Femur (tissue), 1 donor: ENCODE measurements around the gene EFNA1.

Experiments used
- DNase-seq: peaks from one replicate; pipeline ENCODE4 v3.0.0-alpha.2; 2017

Gene EFNA1, protein sequence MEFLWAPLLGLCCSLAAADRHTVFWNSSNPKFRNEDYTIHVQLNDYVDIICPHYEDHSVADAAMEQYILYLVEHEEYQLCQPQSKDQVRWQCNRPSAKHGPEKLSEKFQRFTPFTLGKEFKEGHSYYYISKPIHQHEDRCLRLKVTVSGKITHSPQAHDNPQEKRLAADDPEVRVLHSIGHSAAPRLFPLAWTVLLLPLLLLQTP

DNA sequence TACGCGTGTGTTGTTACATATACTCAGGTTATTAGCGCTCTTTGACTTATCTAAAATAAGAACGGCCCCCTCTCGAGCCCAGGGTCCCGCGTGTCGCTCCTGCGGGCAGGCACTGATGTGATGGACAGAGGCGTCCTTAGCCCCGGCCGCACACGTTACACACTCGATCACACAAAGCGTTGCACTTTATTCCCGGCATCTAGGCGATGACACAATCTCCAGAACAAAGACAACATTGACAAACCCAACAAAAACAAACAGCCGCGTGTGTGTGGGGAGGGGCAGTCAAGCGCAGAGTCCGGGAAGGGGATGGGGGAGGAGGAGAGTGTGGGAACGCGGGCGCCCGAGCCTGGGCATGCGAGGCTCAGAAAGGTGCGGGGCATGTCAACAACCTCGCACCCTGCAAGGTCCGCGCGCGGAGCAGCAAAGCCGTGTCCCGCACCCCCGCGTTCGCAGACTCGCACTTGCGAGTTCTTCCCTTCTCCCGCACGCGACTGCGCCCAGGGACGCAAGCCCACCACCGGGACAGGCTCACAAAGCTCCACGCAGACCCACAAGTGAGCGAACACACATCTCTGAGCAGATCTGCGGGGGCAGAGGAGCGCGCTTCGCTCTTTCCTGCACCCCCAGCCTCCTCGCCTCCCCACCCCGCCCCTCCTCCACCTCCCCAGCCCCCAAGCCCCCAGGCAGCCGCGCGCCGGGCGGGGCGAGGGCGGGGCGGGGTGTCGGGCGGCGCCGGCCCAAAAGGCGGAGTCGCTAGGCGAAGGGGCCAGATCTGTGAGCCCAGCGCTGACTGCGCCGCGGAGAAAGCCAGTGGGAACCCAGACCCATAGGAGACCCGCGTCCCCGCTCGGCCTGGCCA lies at the start of gene EFNA1:
Gene EFNA1, plus strand, starts transcription at position 772 of the 862 bp plus-strand sequence. CDS start 102 bp downstream, outside the sequence.
- DNase-seq, result peak; percentile 70

DNA sequence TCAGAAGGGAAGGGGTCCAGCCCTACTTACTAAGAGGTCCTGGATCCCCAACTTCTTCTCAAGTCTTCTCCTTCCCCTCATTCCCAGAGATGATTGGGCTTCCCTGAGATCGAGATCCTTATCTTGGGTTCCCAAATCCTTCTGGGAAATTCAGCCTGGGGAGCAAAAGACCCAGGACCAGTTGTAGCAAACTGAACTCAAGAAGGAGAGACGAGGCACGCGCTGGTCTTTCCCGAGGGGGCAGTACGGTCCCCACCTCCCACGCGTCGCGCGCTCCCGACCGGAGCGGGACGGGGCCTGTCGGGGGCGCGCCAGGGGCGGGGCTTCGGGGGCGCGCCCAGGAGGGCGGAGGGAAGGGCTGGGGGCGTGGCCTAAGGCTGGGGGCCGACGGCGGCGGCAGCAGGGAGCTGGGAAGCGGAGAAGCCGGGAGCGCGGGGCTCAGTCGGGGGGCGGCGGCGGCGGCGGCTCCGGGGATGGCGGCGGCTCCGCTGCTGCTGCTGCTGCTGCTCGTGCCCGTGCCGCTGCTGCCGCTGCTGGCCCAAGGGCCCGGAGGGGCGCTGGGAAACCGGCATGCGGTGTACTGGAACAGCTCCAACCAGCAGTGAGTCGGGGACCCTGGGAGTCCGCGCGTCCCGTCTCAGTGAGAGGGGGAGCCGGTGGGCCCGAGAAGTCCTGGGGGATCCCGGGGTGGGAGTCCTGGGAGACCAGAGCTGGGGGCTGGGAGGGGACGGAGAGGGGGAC lies 49.0 kb upstream of the EFNA1 start, which contains the start of gene EFNA3:
Gene EFNA3, plus strand, starts transcription at position 369 of the 741 bp plus-strand sequence. Its CDS starts 105 bp downstream, at position 474.
- DNase-seq, result peak; percentile 85

DNA sequence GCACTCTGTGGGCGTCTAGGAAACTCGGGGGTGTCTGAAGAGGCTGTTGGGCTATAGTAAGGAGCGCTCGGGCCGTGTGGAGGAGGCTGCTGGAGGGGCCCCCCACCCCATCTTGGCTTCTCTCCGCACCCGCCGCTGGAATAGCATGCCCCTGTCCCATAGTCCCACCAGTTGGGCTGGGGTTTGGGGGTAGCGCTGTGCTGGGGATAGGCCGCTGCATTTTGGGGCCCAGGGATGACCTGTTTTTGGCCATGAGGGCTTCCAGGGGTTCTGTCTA lies 48.5 kb upstream of the EFNA1 start:
- DNase-seq, result no peak

DNA sequence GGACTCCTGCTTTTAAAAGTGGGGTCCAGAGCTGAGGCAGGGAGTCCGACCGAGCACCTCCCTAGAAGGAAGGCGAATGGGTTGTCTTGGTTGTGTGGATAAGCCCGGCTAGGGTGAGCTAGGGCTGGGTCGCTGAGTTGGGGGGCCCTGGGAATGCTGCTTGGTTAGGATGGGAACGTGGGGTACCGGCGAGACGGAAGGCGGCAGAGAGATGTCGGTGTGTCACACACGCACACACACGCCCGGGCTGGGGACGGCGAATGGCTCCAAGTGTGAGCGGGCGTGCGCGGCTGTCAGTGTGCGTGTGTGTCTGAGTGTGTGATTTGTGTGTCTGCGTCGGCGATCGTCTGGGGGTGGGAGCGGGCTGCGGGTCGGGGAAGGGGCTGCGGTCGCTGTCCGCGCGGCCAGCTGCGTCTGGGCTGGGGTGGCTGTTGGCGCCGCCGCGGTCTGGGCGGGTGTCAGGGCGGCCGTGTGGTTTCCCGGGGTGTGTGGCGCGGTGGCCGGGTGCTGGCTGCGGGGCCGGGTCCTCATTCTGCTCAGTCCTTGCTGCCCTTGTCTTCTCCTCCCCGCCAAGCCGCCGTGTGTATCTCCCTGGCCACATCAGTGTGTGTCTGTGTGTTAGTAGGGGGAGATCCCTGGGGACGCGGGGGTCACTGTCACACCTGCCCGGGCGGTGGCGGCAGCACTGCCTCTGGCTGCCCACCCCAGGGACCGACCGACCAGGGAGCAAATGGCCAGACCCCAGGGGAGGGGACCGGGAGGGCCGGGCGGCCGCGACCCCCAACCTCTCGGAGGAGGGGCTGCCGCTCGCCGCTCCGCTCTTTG lies 48.0 kb upstream of the EFNA1 start:
- DNase-seq, result no peak

DNA sequence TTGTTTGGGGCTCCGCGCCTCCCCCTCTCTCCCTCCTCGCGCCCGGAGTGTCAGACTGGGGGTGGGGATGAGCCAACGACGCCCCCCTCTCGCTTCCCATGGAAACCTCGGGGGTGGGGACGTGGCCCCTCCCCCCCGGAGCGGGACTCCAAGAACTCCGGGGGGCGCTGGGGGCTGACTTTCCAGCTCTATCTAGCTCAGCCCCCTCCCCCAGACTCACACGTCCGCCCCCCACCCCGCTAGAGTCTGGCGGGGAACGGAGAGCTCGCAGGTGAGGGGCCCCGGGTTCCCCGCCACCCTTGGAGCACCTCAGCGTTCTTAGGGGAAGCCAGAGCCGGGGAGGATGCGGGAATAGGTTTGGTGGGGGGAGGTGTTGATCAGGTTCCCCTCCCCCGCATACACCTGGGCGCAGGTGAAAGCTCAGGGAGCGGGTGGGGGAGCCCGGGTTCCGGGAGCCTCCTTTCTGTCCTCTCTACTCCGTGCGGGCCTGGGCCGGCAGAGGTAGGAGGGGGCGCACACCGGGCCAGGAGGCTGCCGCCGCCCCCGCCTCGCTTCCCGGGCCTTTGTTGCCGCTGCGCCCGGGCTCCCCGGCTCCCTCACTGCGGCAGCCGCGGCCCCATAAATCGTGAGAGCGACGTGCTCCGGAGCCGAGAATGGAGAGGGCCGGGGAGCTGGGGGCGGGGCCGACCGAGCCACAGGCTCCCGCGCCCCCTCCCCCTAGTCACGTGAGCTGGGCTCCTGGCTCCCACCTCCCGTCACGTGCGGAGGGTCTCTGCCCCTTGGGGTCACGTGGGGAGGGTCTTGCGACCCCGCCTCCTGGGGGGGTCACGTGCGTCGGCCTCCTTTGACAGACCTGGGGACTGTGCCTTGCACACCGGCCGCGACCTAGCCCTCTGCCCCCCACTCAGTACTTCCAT lies 47.1 kb upstream of the EFNA1 start:
- peak; percentile 51 for DNase-seq

DNA sequence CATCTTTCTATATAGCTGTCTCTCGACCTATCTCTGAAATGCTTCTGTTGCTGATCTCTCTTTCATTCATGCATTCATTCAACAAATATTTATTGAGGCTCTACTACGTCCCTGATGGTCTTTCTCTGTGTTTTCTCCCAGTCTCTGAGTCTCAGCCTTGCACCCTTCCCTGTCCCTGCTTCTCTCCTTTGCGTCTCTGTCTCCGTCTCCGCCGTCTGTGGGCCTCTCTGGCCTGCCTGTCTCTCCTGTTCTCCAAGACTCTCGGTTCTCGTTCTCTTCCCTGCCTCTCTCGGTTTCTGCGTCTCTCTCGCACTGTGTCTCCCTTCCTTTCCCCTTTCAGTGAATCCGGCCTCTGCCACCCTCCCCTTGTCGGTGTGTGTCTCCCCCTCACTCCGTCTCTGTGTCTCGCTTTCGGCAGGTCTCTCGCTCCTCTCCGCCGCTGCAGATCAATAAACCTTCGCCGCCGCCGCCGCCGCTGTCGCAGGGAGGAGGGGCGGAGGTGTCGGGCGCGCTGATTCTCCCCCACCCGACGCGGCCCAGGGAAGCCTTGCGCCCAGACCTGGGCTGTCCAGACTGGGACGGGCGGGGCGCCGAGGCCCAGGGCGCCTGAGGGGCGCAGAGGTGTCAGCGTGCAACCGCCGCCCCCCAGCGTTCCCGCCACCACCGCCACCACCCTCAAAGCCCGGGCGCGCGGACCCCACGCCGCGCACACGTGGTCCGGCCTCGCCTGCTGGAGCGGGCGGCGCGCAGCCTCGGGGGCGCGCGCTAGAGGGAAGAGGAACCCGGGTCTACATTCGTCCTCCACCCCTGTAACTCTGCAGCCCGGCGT lies 46.0 kb upstream of the EFNA1 start:
- DNase-seq, result no peak

DNA sequence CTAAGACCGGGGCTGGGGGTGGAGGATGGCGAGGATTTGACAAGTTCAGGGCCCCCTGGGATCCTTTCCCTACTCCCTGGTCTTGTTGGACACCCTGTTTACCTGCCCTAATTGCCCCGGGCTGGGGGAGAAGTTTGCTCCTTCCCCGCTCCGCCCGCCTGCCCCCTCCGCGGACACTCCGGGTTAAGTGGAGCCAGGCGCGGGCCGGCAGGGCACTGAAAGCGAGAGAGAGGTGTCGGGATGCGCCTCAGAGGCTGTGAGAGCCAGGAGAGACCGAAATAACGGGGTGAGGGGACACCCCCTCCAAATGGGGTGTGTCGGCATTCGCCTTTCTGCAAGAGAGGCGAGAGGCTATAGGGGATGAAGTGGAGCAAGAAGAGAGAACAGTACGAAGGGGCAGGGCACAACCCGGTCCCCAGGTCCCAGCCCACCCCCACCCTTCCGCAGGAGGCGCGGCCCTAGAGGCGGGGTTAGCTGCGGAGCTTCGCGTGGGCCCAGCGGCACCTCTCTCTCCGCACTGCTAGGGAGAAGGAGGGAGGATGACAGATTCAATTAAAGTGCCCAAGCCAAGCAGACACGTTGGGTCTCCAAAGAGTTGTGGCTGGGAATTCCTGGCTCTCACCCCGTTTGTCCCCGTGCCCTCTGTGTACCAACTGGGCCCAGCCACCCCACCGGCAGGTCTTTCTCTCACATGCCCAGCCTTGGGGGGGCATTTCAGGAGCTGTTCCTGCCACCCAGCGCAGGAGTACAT lies 45.2 kb upstream of the EFNA1 start:
- DNase-seq, result no peak

DNA sequence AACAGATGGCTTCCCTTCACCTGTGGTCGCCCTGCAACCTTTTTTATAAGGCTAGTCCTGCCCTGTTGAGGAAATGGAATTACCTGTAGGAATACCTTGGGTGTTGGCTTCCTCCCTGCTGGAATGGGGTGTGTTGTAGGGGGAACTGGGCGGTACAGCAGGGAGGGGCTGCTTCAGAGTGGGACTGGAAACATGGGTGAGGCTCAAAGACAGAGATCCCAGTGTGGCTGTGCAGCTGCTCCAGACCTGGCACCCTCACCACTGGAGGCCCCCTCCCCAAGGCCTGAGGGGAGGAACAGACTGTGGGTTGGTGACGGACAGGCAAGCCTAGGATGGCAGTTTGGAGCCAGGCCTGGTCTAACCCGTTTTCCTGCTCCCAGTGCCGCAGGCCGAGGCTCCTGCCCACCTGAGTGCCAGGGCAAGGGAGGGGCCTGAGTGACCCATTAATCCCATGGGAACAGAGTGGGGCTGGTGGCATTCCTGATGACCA lies 44.6 kb upstream of the EFNA1 start:
- no peak for DNase-seq

DNA sequence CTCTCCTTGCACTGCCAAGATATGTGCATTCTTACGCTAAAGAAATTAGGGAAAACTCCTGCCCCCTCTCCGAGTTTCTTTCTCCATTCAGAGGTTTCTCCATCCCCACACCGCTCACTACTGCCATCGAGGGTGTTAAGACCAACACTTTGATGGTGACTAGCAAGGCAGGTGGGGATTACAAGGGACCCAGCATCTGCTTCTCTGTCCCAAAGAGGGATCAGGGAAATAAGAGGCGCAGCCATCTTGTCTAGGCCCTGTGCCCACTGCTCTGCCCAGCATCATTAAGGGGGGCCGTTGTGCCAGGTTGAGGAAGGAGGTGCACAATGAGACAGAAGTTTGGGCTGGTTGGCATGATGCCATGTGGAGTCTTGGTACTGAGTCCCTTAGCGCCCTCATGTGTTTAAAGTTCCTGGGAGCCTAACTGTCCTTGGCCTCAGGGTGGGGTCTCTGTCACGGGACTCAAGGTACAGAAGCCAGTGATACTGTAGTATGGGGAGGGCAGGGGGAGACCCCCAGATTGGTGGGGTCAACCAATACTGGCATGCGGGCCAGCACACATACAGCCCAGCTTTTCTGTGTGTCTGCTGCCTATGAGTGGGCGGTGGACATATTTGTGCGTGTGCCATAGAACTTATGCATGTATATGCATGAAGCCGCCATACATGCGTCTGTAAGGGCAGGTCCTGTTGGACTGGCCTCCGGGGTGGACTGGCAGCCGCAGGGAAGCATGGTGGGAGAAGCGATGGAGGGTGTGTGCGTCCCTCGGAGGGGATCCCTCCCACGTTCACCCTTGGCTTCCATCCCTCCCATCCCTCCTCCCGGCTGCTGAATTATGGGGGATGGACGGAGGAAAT lies 43.6 kb upstream of the EFNA1 start:
- peak; percentile 57 for DNase-seq

DNA sequence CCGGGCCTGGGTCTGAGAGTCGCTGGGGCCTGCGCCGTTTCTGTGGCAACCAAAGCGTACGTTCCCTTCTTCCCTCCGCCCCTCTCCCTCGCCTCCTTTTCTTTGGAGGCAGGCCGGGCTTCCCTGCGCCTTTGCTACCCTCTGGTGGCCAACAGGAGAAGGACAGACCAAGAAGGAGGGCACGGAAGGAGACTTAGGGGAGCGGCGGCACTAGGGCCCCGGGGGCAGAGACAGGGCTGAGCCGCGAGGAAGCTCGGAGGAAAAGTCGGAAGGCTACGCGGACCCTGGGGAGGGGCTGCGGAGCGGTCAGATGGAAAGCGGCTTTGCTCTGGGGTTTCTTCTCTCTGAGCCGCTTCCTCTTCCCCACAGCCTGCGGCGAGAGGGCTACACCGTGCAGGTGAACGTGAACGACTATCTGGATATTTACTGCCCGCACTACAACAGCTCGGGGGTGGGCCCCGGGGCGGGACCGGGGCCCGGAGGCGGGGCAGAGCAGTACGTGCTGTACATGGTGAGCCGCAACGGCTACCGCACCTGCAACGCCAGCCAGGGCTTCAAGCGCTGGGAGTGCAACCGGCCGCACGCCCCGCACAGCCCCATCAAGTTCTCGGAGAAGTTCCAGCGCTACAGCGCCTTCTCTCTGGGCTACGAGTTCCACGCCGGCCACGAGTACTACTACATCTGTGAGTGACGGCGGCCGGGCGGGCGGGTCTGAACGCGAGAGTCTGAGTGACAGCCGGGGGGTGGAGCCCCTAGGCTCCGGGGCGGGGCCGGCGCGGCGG lies 42.8 kb upstream of the EFNA1 start:
- DNase-seq, result peak; percentile 96

DNA sequence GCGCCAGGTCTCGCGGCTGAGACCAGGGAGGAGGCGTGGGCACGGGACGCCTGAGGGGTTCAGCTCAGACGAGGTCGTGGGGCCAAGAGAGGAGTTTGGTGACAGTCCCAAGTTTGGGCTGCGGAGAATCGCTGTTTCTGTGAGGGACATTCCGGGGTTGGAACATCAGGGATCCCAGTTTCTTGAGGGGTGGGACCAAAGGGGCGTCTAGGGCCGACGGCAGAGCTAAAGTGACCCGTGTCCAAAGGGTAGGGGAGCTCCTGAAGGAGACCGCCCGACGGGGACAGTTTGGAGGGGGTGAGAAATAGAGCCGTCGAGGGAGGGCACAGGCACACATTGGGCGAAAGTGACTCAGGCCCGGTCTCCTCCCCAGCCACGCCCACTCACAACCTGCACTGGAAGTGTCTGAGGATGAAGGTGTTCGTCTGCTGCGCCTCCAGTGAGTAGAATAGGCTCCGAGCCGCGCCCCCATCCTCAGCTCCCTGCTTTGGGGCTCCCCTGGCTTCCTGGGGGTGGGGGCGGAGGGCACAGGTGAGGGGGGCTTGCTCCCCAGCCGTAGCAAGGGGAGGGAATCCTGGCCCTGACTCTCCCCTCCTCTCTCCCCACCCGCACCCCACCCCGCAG lies 42.1 kb upstream of the EFNA1 start:
- DNase-seq, result peak; percentile 69

DNA sequence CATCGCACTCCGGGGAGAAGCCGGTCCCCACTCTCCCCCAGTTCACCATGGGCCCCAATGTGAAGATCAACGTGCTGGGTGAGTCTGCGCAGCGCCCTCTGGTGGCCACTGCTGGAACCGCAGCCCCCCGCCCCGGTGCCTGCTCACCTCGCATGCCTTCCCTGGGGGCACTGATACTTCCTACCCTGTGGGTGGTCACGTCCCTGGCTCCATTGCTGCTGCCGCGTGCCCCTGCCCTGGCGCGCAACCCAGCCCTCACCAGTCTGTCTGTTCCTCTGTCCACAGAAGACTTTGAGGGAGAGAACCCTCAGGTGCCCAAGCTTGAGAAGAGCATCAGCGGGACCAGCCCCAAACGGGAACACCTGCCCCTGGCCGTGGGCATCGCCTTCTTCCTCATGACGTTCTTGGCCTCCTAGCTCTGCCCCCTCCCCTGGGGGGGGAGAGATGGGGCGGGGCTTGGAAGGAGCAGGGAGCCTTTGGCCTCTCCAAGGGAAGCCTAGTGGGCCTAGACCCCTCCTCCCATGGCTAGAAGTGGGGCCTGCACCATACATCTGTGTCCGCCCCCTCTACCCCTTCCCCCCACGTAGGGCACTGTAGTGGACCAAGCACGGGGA lies 41.4 kb upstream of the EFNA1 start:
- peak; percentile 82 for DNase-seq

DNA sequence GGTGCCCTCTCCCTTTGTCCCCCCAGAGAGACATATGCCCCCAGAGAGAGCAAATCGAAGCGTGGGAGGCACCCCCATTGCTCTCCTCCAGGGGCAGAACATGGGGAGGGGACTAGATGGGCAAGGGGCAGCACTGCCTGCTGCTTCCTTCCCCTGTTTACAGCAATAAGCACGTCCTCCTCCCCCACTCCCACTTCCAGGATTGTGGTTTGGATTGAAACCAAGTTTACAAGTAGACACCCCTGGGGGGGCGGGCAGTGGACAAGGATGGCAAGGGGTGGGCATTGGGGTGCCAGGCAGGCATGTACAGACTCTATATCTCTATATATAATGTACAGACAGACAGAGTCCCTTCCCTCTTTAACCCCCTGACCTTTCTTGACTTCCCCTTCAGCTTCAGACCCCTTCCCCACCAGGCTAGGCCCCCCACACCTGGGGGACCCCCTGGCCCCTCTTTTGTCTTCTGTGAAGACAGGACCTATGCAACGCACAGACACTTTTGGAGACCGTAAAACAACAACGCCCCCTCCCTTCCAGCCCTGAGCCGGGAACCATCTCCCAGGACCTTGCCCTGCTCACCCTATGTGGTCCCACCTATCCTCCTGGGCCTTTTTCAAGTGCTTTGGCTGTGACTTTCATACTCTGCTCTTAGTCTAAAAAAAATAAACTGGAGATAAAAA lies 40.7 kb upstream of the EFNA1 start:
- DNase-seq, result no peak

DNA sequence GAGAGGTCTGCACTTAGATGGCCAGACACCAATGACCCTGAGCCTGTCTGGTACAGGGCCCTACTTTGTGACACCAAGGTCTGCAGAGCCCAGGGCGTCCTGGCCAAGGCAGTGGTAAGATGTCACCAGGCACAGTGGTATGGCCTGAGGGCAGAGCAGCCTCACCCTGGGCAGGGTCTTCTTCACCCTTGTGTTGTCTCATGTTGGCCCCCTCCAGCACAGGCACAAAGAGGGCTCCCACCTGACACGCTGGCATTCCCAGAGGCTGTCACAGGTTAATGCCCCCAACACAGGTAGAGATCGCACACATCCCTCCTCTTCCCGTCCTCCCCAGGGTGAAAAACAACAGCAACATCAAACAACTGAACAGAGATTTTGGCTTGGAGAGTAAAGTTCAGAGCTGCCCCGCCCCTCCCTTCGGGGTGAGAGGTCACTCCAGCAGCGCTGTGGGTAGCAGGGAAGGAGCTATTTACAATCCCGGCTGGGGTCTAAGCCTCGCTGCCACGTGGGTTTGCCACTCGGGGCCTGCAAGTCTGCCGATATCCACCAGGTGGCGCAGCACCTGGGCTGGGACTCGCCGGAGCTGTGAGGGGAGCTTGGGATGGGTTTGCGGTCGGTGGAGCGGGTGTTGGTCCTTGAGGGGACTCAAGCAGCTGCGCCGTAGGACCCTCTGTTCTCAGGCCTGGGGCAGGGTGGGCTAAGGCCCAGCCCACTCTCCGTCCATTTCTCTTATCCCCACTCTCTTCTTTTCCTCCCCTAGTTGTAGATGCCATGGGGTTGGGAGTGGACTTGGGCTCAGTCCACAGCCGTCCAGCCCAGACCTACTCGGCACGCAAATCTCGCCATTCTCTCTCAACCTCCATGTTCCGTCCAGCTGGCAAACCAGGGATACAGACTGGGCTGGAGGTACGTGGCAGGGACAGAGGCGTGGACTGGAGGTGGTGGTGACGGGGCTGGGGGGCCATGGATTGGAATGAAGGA lies 36.3 kb upstream of the EFNA1 start:
- DNase-seq, result peak; percentile 85

DNA sequence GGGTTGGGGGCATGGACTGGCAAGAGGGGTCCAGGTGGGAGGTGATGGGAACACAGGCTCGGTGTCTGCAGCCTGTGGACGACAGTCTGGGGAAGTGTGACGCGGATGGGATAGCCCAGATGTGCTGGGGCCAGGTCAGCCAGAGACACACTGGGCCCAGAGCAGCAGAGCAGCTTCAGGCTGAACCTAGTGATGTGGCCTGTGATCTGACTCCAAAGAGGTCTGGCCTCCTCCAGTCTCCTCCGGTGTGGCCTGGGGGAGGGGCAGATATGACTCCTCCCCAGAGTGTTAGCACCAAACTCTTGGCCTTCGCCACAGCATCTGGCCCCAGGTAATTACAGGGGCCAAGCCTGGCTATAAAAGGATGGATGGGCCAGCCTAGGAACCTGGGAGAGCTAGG lies 35.5 kb upstream of the EFNA1 start:
- no peak for DNase-seq
